Measurements from ENCODE around the gene SPG21.

Gene SPG21

DNA sequence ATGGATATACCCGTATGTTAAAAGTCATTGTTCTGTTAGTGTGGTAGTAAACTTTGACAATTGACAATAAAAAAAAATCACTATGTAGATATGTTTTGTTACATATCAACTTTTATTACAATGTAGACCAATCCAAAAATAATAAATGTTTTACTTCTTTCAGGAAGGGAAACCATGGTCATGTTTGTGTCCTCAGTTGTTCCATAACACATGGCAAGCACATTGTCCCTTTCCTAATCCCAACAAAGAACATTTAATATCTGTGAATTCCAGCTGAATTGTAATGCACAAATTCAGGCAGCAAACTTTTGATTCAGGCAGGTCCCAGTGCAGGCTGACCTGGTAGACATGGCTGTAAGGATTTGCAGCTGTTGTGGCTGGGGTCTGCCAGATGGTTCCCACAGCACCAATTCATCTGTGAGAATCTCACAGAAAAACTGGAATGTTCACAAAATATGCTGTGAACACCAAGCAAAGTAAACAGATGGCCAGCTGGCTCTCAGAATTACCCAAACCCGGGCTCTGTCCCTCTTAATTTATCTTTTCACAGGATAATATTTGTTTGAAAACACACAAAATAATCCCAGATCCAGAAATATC, 1.9 kb upstream of the SPG21 start:
- DNase-seq (ENCODE audit: low read depth), result no peak

DNA sequence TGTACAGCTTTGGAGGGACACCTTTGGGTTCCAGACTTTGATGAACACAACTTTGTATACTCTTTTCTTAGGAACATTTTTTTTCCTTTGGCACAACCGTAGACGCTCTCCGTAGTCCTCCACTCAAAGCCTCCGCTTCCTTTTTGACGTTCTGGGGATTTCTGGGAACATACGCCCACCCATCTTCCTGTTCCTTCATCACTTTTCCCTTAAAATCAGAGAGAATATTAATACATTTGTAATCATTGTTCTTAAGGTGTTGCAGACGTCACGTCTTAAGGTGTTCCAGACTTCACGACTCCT, 405 bp upstream of the SPG21 start:
- DNase-seq (ENCODE audit: low read depth), result no peak

DNA sequence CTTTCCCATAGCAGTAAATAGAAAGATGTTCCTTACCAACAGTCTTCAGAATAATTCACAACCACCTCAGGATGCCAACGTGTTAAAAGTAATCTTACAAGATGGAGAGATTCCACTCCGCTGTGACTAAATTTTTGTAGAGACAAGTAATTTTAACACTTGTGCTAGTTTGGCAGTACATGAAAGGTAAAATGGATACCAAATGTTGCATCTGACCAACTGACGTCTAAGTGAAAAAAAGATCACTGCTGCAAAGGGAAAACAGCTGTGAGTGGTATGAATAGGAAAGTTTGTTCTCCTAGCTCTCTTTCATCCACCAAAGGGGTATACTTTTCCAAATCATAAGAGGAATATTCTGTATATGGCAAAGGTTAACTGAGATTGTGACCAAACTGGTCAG, 2.6 kb downstream of the SPG21 start:
- DNase-seq (ENCODE audit: low read depth), result no peak

DNA sequence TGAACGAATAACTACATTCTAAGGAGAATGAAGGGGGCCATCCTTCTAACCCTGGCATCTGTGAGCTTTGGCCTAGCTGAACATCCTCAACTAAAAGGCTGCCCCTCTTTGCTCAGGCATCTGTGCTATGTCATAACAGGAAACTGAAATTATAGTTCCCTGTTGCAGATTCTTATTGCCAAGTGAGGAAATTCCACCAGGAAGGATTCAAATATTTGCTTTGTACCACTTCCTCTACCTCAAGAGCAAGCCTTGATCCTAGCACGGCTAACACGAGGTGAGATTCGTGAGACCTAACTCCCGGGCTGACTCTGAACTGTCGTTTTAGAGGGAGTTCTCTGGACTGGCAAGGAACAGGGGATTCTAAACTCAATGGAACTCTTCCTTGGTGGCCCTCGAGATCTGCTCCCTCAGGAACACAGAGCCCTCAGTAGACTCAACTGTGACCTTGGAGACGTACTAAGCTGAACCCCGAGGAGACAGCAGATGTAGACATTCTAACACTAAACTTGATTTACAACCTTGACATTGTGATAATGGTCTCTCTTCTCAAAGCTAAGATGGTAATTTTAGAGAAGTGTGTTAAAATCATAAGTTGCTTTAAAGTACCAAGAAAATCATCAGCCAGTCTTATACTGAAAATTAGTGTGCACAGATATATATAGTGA, 4.2 kb downstream of the SPG21 start:
- DNase-seq (ENCODE audit: low read depth), result no peak

DNA sequence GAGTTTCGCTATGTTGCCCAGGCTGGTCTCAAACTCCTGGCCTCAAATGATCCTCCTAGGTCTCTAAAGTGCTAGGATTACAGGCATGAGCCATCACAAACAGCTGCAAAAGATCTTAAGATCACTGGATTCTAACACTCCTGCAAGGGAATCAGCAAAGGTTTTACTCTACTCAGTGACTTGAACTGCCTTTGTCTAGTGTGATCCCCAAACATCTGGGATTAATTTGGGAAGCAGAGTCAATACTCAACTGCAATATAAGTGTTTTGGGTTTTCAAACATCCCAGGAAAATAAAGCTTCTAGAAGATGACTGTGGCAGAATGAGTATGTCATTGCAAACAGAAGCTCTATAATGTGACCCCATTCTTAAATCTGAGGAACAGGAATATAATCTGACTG, 7.2 kb downstream of the SPG21 start:
- DNase-seq (ENCODE audit: low read depth), result no peak

DNA sequence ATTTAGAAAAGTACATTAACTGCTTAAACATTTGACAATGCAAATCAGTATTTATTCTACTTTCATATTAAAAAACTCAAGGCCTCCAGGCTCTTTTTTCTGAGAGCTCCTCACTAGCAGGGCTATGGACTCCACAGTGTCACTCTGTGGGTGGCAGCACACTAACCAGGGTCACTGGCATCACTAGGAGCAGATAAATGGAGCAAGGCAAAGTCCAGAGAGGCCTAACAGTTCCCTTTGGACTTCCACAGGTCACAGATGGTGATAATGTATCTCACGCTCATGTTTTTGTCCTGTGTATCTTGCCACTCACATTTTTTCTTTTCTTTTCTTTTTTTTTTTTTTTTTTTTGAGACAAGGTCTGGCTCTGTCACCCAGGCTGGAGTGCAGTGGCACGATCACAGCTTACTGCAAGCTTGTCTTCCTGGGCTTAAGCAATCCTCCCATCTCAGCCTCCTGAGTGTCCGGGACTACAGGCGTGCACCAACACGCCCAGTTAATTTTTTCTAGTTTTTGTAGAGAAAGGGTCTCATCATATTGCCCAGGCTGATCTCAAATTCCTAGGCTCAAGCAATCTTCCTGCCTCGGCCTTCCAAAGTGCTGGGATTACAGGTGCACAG, 7.8 kb downstream of the SPG21 start:
- DNase-seq (ENCODE audit: low read depth), result no peak

DNA sequence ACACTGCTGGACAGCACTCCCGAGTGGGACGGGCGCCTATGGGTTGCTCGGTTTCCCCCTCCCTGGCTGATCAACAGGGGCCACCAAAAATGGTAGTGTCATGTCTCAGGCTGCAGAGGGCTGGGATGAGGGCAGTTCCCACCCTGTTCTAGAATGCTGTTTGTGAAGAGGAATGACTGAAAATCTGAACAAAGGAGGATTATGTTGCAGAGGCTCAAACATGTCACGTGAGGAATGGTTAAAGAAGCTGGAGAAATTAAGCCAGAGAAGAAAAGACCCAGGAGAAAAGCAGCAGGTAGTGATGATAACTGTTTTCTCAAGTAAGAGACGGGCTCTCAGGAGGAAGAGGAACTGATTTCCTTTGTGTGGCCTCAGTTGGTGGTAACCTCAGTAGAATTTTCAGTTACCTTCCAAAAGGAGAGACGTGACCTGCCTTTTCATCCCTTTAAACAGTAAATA, 10.4 kb downstream of the SPG21 start:
- DNase-seq (ENCODE audit: low read depth), result no peak

DNA sequence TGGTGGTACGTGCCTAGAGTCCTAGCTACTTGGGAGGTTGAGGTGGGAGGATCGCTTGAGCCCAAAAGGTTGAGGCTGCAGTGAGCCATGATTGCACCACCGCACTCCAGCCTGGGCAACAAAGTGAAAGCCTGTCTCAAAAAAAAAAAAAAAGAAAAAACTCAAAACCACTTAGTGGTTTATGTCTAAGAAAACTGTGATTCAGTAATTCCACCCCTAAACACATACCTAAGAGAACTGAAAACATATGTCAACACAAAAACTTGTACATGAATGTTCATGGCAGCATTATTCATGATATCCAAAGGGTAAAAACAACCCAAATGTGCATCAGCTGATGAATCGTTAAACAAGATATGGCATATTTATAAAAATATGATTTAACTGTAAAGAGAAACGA, 14.3 kb downstream of the SPG21 start:
- DNase-seq (ENCODE audit: low read depth), result no peak

DNA sequence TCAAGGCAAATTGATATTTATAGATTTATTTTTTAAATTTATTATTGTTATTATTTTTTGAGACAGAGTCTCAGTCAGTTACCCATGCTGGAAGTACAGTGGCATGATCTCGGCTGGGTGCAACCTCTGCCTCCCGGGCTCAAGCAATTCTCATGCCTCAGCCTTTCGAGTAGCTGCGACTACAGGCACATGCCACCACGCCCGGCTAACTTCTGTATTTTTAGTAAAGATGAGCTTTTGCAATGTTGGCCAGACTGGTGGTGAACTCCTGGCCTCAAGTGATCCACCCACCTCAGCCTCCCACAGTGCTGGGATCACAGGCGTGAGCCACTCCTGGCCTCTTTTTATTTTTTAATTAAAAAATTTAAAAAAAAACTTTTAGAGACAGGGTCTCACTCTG, 19.0 kb downstream of the SPG21 start:
- DNase-seq (ENCODE audit: low read depth), result no peak

DNA sequence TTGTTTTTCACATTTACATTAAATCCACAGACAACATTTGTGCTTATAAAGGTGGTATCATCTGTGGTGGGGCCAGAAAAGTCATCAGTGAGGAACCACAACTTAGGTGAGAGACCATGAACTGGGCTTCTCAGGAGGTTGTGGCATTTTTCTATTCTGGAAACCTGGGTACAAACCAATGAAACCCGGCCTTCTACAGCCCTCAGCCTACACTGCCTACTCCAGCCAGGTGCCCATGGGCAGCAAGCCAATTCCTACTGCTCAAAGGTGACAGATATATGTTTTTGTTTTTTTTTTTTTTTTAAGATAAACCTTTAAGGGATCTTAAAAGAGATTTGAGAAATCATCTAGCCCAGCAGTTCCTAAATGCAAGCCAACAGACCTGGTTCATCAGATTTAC, 20.3 kb downstream of the SPG21 start:
- no peak for DNase-seq (ENCODE audit: low read depth)

DNA sequence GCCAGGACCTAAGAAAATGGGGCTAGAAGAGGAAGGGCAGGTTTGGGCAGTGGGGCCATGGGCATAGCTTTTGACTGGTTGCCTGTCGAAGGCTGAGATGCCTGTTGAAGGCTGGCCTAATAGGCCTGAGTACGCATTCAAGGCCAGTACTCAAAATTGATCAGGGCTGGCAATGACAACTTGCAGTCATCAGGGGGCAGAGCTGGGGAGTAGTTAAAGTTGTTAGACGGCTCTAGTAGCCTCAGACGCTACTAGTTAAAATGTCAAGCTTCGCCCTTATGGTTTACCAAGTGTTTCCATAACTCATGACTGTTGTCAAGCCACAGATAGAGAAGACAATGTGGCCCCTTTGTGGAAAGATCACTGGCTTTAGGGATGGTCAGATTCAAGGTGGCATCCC, 28.7 kb downstream of the SPG21 start:
- DNase-seq (ENCODE audit: low read depth), result no peak

DNA sequence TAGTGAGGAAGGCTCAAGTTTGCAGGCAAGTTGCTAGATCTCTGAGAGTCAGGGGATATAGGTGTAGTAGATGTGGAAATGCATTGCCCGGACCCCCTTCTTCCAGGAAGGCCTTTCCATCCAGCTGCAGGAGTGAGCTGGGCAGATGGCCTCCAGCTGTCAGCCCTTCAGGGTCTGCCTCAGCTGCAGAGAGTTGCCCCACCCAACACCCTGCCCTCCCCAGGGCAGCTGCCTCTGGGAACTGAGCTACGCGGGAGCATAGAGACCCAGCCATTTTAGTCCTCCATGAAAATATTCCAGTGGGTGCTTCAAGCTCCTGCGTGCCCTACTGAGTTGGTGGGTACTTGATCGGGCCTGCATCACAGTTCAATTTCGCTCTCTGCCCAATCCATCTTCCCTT, 29.6 kb downstream of the SPG21 start:
- no peak for DNase-seq (ENCODE audit: low read depth)

DNA sequence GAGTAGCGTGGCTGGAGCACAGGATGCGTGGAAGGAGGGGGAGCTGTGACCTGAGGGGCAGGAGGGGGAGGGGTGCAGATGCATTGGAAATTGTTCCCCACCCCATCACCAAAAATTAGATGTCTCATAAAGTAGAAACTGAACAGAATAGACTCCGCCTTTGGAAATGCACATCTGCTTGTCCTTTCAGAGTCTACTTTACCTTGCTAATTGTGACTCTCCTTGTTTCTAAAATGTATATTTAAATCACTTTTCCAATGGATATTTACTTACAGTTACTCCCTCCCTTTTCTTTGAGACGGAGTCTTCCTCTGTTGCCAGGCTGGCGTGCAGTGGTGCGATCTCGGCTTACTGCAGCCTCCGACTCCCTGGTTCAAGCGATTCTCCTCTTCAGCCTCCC, 30.6 kb downstream of the SPG21 start:
- no peak for DNase-seq (ENCODE audit: low read depth)

DNA sequence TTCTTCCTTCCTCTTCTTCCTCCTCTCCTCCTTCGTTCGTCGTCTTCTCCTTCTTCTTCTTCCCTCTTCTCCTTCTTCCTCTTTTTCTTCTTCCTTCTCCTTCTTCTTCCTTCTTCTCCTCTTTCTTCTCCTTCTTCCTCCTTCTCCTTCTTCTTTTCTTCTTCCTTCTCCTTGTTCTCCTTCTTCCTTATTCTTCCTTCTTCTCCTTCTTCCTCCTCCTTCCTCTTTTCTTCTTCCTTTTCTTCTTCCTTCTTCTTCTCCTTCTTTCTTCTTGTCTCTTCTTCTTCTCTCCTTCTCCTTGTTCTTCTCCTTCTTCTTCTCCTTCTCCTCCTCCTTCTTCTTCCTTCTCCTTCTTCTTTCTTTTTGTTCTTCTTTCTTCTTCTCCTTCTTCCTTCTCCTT, 35.3 kb downstream of the SPG21 start:
- no peak for DNase-seq (ENCODE audit: low read depth)

DNA sequence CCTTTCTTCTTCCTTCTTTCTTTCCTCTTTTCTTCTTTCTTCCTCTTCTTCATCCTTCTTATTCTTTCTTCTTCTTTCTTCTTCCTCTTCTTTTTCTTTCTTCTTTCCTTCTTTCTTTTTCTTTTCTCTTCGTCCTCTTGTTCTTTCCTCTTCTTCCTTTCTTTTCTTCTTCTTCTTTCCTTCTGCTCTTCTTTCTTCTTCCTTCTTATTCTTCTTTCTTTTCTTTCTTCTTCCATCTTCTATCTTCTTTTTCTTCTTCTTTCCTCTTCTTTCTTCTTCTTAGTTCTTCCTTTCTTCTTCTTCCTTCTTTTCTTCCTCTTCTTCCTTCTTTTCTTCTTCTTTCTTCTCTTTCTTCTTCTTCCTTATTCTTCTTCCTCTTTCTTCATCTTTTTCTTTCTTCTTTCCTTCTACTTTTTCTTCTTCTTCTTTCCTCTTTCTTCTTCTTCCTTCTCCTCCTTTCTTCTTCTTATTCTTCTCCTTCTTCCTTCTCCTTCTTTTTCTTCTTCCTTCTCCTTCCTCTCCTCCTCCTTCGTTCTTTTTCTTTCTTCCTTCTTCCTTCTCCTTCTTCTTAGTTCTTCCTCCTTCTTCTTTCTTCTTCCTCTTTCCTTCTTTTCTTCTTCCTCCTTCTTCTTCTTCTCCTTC, 37.8 kb downstream of the SPG21 start:
- DNase-seq (ENCODE audit: low read depth), result no peak

DNA sequence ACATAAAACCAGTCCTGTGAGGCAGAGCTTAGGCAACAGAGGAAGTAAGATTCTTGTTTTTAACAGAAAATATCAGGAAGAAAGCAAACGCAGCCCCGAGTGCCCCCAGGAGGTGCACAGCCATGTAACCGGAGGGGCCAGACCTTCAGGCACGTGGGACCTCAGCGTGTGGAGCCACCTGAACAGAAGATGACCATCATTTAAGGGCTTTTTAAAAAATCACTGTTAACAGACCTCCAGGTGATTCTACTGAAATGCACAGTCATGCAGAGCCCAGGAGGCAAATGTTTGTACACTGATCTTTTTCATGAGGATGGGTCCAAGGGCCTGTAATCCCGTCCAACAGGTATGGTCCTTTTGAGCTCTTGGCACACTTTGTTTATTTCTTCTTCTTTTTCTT, 38.8 kb downstream of the SPG21 start:
- no peak for DNase-seq (ENCODE audit: low read depth)

DNA sequence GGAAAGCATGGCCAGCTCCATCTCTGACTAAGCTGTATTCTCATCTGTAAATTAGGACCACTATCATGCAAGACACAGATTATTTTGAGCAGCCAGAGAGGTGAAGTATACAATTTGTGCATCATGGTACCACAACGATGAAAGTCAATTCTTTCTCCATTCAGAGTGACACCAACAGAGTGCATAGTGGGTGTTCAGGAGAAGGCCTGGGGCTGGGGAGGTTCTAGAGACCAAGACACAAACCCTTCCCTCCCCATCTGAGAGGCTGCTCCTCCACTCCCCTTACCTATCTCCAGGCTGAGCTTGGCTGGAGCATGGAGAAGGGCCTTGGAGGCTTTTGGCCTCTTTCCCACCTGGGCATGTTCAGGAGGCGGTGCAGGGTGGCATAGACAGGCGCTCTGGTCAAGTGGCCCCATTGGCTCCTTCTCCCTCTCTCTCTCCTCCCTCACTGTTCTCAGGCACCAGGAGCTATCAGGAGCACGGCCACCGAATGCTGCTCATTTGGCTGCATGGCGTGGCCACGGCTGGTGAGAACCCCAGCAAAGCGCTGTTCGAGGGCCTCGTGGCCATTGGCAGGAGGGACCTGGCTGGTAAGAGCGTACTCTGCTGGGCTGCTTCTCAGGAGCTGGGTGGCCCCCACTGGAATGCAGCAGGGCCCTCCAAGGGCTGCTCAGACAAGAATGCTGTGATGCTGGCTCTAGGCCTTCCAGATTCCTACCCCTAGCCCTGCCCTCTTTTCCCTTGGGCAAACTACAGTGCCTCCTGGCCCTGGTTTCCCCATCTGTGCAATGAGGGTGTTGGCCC, 40.1 kb downstream of the SPG21 start:
- no peak for DNase-seq (ENCODE audit: low read depth)

DNA sequence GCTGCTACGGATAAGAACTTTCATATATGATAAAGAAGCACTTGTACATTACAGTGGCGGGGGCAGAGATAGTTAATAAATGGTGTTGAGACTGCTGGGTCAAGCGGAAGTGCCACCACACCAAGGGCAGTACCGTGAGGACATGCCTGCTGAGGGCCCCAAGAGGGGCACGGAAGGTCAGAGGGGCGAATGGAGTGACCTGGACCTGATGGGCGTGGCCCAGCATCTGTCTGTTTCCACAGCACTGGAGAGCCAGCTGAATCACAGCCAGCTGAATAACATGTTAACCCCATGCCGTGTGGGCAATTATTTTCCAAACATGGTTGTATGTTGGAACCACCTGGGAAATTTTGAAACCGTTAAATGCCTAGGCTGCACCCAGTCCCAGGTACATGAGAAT, 40.8 kb downstream of the SPG21 start:
- DNase-seq (ENCODE audit: low read depth), result no peak

DNA sequence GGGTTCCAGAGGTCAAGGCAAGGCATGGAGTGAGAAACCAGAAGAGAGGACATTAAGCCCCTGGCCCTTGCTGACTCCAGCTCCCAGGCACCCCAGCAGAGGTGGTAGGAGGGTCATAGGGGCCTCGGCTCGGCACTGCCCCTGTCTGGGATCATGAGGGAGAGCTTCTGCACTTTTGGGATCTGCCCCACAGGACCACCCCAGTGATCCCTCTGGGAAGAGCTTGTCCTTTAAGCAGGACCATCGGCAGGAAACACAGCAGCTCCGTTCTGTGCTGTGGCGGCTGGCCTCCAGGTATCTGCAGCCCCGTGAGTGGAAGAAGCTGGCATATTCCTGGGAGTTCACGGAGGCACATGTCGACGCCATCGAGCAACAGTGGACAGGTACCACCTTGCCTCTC, 42.5 kb downstream of the SPG21 start:
- no peak for DNase-seq (ENCODE audit: low read depth)

DNA sequence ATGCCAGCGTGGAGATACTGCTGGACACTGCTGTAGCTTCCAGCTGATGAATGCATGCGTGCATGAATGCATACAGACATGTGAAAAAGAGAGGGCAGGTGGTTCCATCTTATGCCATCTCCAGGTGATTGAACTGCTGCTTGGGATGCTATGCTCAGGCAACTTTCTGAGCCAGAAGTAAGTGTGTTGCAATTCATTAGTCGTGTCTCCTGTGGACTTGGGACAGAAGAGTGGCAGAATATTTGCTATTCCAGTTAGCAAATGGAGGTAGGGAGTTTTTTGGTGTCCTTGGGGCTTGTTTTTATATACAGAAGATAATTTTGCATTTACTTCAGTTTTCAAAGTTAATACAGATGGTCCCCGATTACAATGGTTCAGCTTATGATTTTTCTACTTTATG, 44.8 kb downstream of the SPG21 start:
- no peak for DNase-seq (ENCODE audit: low read depth)

DNA sequence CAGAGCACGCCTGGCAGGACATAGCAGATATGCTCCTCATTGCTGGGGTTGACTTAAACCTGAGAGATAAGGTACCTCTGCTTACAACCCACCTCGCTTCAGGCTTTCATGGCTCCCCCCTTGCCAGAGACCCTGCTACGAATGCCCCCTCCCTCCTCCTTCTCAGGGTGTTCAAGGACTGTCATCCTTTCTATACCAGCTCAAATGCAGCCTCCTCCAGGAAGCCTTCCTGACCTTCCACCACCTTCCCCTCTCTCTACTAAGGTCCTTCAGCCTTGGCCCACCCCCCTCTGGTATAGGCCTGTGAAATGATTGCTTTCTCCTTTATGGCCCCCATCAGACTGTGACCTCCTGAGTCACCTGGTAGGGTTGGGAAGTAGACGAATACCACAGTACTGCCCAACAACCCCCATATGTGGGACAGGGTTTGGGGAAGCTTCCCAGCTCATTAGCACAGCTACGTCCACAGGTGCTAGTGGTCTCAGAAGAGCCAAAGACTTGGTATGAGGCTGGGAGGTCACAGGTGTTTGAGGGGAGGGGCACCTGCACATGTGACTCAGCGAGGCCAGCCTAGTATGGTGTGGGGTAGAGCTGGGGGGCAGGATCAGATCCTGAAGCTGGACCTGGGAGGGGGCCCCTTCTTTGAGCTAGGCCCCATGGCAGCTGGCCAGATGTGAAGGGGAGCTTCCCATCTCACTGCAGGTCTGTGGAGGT, 46.0 kb downstream of the SPG21 start:
- no peak for DNase-seq (ENCODE audit: low read depth)

DNA sequence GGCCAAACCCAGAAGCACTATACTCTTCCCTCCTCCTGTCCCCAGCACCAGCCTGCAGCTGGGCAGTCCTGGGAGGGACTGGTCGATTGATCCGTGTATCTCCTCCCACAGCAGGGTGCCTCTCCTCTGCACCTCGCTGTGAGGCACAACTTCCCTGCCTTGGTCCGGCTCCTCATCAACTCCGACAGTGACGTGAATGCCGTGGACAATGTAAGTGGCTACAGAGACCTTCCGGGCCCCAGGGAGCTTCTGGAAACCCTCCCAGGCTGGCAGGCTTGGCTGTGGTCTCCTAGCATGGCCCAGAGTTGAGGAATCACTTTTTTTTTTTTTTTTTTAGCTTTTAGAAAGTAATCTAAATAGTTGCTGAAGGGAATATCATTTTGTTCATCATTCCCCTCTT, 47.4 kb downstream of the SPG21 start:
- no peak for DNase-seq (ENCODE audit: low read depth)

Data from CMK (cell line).